Panc1 (cell line): ENCODE results near the gene NTRK2. TPM values are rescaled to one million over a fixed set of nuclear protein-coding genes. Genes with fewer than 3 reads are reported as not detected.

Experiments used
- ATAC-seq: fragments of 200-7000 bp; cut with Tn5 transposase; 2 replicates; pipeline ENCODE4 v1.9.1; 2020; ENCODE audit warnings: mild to moderate bottlenecking, moderate library complexity
- BruUV-seq: library from RNA; stranded (reverse); fragments of 400-500 nt; replicated peaks from 2 replicates; lab custom pipeline; 2021; lab: Mats Ljungman, UMichigan
- CTCF ChIA-PET: fragments of 300-600 bp; sonication (Branson Sonifier 250); formaldehyde crosslinking; loops from one replicate; lab custom pipeline; 2022; ENCODE audit warnings: antibody characterized with exemption; lab: Charles Lee
- POLR2A ChIA-PET: fragments of 300-600 bp; sonication (Branson Sonifier 250); formaldehyde crosslinking; loops from one replicate; lab custom pipeline; 2022; ENCODE audit warnings: antibody characterized with exemption; lab: Charles Lee
- DNase-seq: peaks from one replicate; pipeline ENCODE4 v3.0.0-alpha.2; 2010; ENCODE audit warnings: low read depth, low spot score
- H3K27ac ChIP-seq: 2 replicates; pipeline ENCODE4 v1.5.1; 2011; ENCODE audit warnings: mild to moderate bottlenecking, low read length, inconsistent platforms
- H3K27me3 ChIP-seq: fragments of 200-500 bp; sonication (Bioruptor generic); 2 replicates; pipeline ENCODE4 v1.6.0; 2014; ENCODE audit warnings: low read length, inconsistent platforms; ENCODE audit not compliant: control insufficient read depth, insufficient read depth
- H3K36me3 ChIP-seq: fragments of 200-500 bp; sonication (Bioruptor generic); 2 replicates; pipeline ENCODE4 v1.5.1; 2014; ENCODE audit warnings: inconsistent platforms, mild to moderate bottlenecking, low read length, moderate library complexity; ENCODE audit not compliant: control insufficient read depth, insufficient read depth
- H3K4me1 ChIP-seq: 2 replicates; pipeline ENCODE4 v1.5.1; 2011; ENCODE audit warnings: inconsistent platforms, mild to moderate bottlenecking, low read length, moderate library complexity; ENCODE audit not compliant: control insufficient read depth, insufficient read depth
- H3K4me3 ChIP-seq, 2 experiments: 2 replicates each; pipeline ENCODE4 v1.5.1; 2011 to 2012; ENCODE audit warnings: low read depth in 2 of 2, low read length in 2 of 2, mild to moderate bottlenecking in 2 of 2, inconsistent platforms in 1 of 2, moderate library complexity in 1 of 2
- H3K9me3 ChIP-seq: fragments of 200-500 bp; sonication (Bioruptor generic); 2 replicates; pipeline ENCODE4 v1.5.1; 2014; ENCODE audit warnings: low read depth, mild to moderate bottlenecking, inconsistent platforms, low read length, moderate library complexity; ENCODE audit not compliant: control insufficient read depth, insufficient read depth
- POLR2AphosphoS5 ChIP-seq: IDR thresholded peaks from 2 replicates; pipeline ENCODE4 v1.6.1; 2012; ENCODE audit warnings: mild to moderate bottlenecking, low read depth, low read length, moderate library complexity
- SIN3A ChIP-seq: IDR thresholded peaks from 2 replicates; pipeline ENCODE4 v1.6.1; 2012; ENCODE audit warnings: low read depth, mild to moderate bottlenecking, low read length, moderate library complexity, borderline replicate concordance; ENCODE audit not compliant: insufficient read depth
- TCF7L2 ChIP-seq: IDR thresholded peaks from 2 replicates; pipeline ENCODE4 v1.6.1; 2011; ENCODE audit warnings: mild to moderate bottlenecking, low read depth, low read length, inconsistent platforms
- in situ Hi-C: cut with HindIII; loops from 2 replicates; pipeline ENCODE4 v1.10.0; 2016; ENCODE audit warnings: low sequenced_read_pairs, low pct_unique_long_range_greater_than_20kb
- intact Hi-C: fragments of 100-400 bp; cut with micrococcal nuclease; formaldehyde crosslinking; loops from one replicate; pipeline ENCODE4 v1.10.0; 2022; ENCODE audit not compliant: unreplicated experiment
- total RNA-seq: library from RNA; stranded (reverse); gene quantifications from one replicate; pipeline ENCODE4 v1.2.1, GENCODE V29; 2021; ENCODE audit not compliant: unreplicated experiment
- TF ChIP-seq, protein P1 (sequence below): fragments of 450-650 bp; IDR thresholded peaks from 2 replicates; pipeline ENCODE4 v1.5.1; 2017; ENCODE audit warnings: mild to moderate bottlenecking
- TF ChIP-seq, protein P2 (sequence below), 2 experiments: IDR thresholded peaks; 2 replicates each; pipeline ENCODE4 v1.6.1; 2011 to 2012; ENCODE audit warnings: low read depth in 2 of 2, control low read depth in 1 of 2, low read length in 1 of 2, mild to moderate bottlenecking in 1 of 2, moderate library complexity in 1 of 2; ENCODE audit not compliant: insufficient read depth in 1 of 2

The NTRK2 gene
- total RNA-seq, 1 experiment from 2014 or later: 0.23 TPM

DNA sequence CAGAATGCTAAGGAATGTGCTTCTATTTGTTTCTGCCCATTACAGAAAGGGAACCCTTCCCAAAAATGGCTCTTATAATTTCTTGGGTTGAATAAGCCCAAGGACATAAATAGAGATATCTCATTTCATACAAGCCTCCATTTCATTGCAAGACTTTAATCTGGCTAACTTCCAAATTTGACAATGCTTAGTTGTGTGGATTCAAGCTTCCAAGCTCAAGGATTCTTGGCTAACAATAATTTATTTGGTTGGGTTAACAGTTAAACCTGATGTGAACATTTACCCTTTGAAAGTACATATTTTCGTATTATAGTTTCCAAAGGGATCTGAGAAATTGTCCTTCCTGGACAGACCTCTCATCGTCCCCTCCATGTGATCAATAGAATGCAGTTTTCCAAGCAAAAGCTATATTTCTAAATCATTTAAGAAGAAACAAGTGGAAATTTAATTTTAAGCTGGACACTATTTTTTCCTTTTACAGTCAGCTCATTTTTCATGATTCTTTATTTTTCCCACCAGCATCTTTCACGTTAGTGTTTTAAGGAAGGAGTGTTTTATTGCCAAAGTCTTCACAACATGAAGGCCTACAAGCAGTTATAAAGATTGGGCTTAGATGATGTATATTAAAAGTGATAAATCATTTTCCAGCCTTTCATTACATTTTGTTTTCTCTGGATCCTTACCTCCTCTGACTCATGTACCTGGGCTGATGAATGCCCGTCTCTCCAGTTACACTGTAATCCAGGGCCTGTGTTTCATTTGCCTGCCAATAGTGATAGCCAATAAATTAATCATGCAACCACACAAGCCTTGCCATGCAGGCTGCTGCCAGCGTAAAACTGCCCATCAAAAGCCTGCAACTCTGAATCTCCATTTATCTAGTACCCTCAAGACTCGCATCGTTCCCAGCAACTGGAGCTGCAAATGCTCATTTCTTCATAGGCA, 176.7 kb downstream of the NTRK2 start:
- H3K9me3 ChIP-seq: no peaks in the 10 kb centered on the region
- H3K36me3 ChIP-seq: no peaks in the 10 kb centered on the region
- ChIA-PET POLR2A (no interaction called here), CTCF (no interaction called here)
- H3K27ac ChIP-seq: no peak overlapping the region
- in situ Hi-C loops: no loop called here
- no peaks in the 10 kb centered on the region for H3K27me3 ChIP-seq
- H3K4me1 ChIP-seq: no peaks in the 10 kb centered on the region
- no peak for ATAC-seq
- BruUV-seq: no TSS peak
- no peak for TF ChIP-seq TCF7L2
- no peak for TF ChIP-seq SIN3A
- TF ChIP-seq, protein P1, sequence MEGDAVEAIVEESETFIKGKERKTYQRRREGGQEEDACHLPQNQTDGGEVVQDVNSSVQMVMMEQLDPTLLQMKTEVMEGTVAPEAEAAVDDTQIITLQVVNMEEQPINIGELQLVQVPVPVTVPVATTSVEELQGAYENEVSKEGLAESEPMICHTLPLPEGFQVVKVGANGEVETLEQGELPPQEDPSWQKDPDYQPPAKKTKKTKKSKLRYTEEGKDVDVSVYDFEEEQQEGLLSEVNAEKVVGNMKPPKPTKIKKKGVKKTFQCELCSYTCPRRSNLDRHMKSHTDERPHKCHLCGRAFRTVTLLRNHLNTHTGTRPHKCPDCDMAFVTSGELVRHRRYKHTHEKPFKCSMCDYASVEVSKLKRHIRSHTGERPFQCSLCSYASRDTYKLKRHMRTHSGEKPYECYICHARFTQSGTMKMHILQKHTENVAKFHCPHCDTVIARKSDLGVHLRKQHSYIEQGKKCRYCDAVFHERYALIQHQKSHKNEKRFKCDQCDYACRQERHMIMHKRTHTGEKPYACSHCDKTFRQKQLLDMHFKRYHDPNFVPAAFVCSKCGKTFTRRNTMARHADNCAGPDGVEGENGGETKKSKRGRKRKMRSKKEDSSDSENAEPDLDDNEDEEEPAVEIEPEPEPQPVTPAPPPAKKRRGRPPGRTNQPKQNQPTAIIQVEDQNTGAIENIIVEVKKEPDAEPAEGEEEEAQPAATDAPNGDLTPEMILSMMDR: no peak
- no peak for TF ChIP-seq POLR2AphosphoS5
- TF ChIP-seq, protein P2, sequence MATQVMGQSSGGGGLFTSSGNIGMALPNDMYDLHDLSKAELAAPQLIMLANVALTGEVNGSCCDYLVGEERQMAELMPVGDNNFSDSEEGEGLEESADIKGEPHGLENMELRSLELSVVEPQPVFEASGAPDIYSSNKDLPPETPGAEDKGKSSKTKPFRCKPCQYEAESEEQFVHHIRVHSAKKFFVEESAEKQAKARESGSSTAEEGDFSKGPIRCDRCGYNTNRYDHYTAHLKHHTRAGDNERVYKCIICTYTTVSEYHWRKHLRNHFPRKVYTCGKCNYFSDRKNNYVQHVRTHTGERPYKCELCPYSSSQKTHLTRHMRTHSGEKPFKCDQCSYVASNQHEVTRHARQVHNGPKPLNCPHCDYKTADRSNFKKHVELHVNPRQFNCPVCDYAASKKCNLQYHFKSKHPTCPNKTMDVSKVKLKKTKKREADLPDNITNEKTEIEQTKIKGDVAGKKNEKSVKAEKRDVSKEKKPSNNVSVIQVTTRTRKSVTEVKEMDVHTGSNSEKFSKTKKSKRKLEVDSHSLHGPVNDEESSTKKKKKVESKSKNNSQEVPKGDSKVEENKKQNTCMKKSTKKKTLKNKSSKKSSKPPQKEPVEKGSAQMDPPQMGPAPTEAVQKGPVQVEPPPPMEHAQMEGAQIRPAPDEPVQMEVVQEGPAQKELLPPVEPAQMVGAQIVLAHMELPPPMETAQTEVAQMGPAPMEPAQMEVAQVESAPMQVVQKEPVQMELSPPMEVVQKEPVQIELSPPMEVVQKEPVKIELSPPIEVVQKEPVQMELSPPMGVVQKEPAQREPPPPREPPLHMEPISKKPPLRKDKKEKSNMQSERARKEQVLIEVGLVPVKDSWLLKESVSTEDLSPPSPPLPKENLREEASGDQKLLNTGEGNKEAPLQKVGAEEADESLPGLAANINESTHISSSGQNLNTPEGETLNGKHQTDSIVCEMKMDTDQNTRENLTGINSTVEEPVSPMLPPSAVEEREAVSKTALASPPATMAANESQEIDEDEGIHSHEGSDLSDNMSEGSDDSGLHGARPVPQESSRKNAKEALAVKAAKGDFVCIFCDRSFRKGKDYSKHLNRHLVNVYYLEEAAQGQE (IDR thresholded peaks at IDR 0.05; ENCODE audit: insufficient read depth in 1 of 2, low read depth in 2 of 2, low read length in 1 of 2): no peak
- no peak overlapping the region for H3K4me3 ChIP-seq
- intact Hi-C loops: loop anchor here (10.0 kb wide), 1 partner anchor 61 kb away; no protein-coding TSS in a partner anchor
- DNase-seq: no peak

DNA sequence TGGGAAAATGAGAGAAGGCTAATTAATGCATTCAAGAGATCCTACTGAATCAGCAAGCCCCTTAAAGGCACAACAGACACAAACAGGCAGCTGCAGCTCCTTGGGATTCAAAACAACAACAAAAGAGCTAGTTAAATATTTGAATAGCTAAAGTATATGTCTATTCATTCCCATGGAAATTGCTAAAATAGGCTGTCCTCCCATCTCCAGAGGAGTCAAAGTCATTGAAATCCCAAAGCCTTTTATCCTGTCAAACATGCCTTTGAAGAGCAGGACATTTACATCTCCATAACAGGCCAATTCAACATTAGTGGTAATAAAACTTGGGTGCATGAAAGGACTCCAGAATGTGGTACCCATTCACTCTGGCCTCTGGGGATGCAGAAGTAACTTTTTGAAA, 177.4 kb downstream of the NTRK2 start:
- CTCF ChIA-PET: interaction anchor here (0.6 kb wide), 1 partner anchor 763 kb away, joined by 10 read pairs; no protein-coding TSS in a partner anchor
- Histone ChIP-seq H3K4me1 (no peaks in the 10 kb centered on the region), H3K36me3 (no peaks in the 10 kb centered on the region), H3K27me3 (no peaks in the 10 kb centered on the region), H3K4me3 (no peak overlapping the region), H3K9me3 (no peaks in the 10 kb centered on the region), H3K27ac (no peak overlapping the region)
- no peak for TF ChIP-seq TCF7L2
- TF ChIP-seq, protein P1: no peak
- no peak for TF ChIP-seq POLR2AphosphoS5
- TF ChIP-seq, protein P2 (IDR thresholded peaks at IDR 0.05; ENCODE audit: insufficient read depth in 1 of 2, low read depth in 2 of 2, low read length in 1 of 2): no peak
- no peak for TF ChIP-seq SIN3A
- BruUV-seq: no TSS peak
- intact Hi-C loops (loop anchor here (10.0 kb wide), 1 partner anchor 62 kb away; no protein-coding TSS in a partner anchor), in situ Hi-C loops (no loop called here)
- ATAC-seq (no peak), DNase-seq (no peak)
- POLR2A ChIA-PET: no interaction called here
